Cardiac fibroblast (primary cell): ENCODE results near the gene TCF12.
A peak's percentile ranks its signal among the peaks of the same experiment; 100 is the strongest.

Source experiments
- DNase-seq, 2 donors: peaks; one replicate each; pipeline versions ENCODE4 v3.0.0 to v3.0.0-alpha.2; 2010; ENCODE audit warnings: low read depth in 2 of 2
- H3K4me3 ChIP-seq, 2 donors: replicated peaks in 1 of 2; 1 replicate in 1 of 2; 2 replicates in 1 of 2; pipeline ENCODE4 v1.5.1; 2011; ENCODE audit warnings: low read depth in 2 of 2, low read length in 2 of 2, mild to moderate bottlenecking in 2 of 2, moderate library complexity in 1 of 2
- CTCF ChIP-seq: IDR thresholded peaks from one replicate; pipeline ENCODE4 v1.5.1; 2011; ENCODE audit warnings: low read depth, mild to moderate bottlenecking, low read length, inconsistent platforms

TCF12 gene

GRCh38 chr15:57228395-57228794 is 310.0 kb downstream of the TCF12 start:
- peak in 1 of 2 donors; percentile 44 for DNase-seq
- H3K4me3 ChIP-seq = no peak overlapping the region
- no peak for TF ChIP-seq CTCF

- TF ChIP-seq CTCF = no peak
- no peak overlapping the region for H3K4me3 ChIP-seq
- DNase-seq = no peak
These were observed 310.6 kb downstream of the TCF12 start for GRCh38 chr15:57229051-57229450.

GRCh38 chr15:57231559-57231958 is 313.1 kb downstream of the TCF12 start:
- DNase-seq = no peak
- no peak for TF ChIP-seq CTCF
- H3K4me3 ChIP-seq = no peak overlapping the region

- TF ChIP-seq CTCF = no peak
- H3K4me3 ChIP-seq = no peak overlapping the region
- no peak for DNase-seq
These were observed 315.7 kb downstream of the TCF12 start for GRCh38 chr15:57234156-57234555.

- TF ChIP-seq CTCF = no peak
- no peak overlapping the region for H3K4me3 ChIP-seq
These were observed 316.7 kb downstream of the TCF12 start for GRCh38 chr15:57235186-57235585.

GRCh38 chr15:57235873-57236272 is 317.4 kb downstream of the TCF12 start:
- no peak for TF ChIP-seq CTCF
- DNase-seq = peak; percentile 70 to 86
- no peak overlapping the region for H3K4me3 ChIP-seq

More at GRCh38 chr15:57235186-57235585, 316.7 kb downstream of the TCF12 start:
- DNase-seq = no peak

GRCh38 chr15:57236561-57237300 is 318.3 kb downstream of the TCF12 start:
- no peak for TF ChIP-seq CTCF
- H3K4me3 ChIP-seq = no peak overlapping the region
- DNase-seq = no peak
